Pancreas (tissue), 10 donors: ENCODE measurements around the gene STH. TPM values are rescaled to one million over a fixed set of nuclear protein-coding genes. Genes with fewer than 3 reads are reported as not detected.

Experiments
- ATAC-seq, 4 donors: fragments of 200-7000 bp; cut with Tn5 transposase; one replicate each; pipeline versions ENCODE4 v1.8.0 to v1.9.1; 2020; ENCODE audit warnings: mild to moderate bottlenecking in 4 of 4, moderate library complexity in 4 of 4
- DNase-seq, 6 donors: peaks; one replicate each; pipeline ENCODE4 v3.0.0-alpha.2; 2020
- FAIRE-seq: peaks from 2 replicates; lab custom pipeline; 2012; peaks lifted over from hg19 to GRCh38; lab: Jason Lieb, UNC
- H3K27ac ChIP-seq, 4 donors: fragments of 200-600 bp; sonication (generic); 1 replicate in 3 of 4; 2 replicates in 1 of 4; pipeline versions ENCODE4 v1.5.0 to v1.8.0; 2020
- H3K27me3 ChIP-seq, 4 donors: fragments of 200-600 bp; one replicate each; pipeline ENCODE4 v1.8.0; 2021
- H3K36me3 ChIP-seq, 3 donors: fragments of 200-600 bp; sonication (generic) in 1 of 3; one replicate each; pipeline versions ENCODE4 v1.5.0 to v1.8.0; 2020 to 2021
- H3K4me1 ChIP-seq, 3 donors: fragments of 200-600 bp; one replicate each; pipeline ENCODE4 v1.8.0; 2021
- H3K4me3 ChIP-seq, 4 donors: fragments of 200-600 bp; sonication (generic) in 2 of 4; one replicate each; pipeline versions ENCODE4 v1.5.0 to v1.8.0; 2020 to 2021
- H3K9me3 ChIP-seq, 4 donors: fragments of 200-600 bp; one replicate each; pipeline ENCODE4 v1.8.0; 2021
- CTCF ChIP-seq, 4 donors: fragments of 200-600 bp; sonication (generic) in 3 of 4; IDR thresholded peaks; one replicate each; pipeline versions ENCODE4 v1.5.0 to v1.8.0; 2021; ENCODE audit warnings: antibody characterized with exemption in 4 of 4
- WGBS, 2 donors: extraction: QIAGEN DNeasy Blood & Tissue Kit; methylation state at CpG; one replicate each; pipeline ENCODE4 v1.1.7; 2013; 5-methylcytosine and 5-hydroxymethylcytosine counted together
- intact Hi-C, 3 donors: fragments of 100-400 bp; cut with DNase I; formaldehyde crosslinking; loops; one replicate each; pipeline versions ENCODE4 v1.11.1 to v1.14.2; 2022
- polyA plus RNA-seq, 2 donors: library from polyadenylated mRNA; stranded (reverse); fragments of 200-250 nt; gene quantifications; one replicate each; pipeline ENCODE4 v1.2.3, GENCODE V29; 2013
- total RNA-seq, 6 donors: library from RNA; stranded (reverse); fragmentation: NEBNext Ultra II Directional in 4 of 6; extraction: Animal tissue kit (Norgen Biotek cat#: 25700) in 4 of 6; gene quantifications; one replicate each; pipeline versions ENCODE4 v1.2.1 to v1.2.4, GENCODE V29; 2021 to 2023
- donor health status: healthy with polysubstance abuse.
- donor health status: DM: no; HTN: no; CAD: no; lungs with moderate emphysema.
- donor health status: DM: no; HTN: no; CAD: no.
- donor health status: control.
- donor health status: control.
- donor health status: Bipolar disorder and iron deficiency.
- donor health status: DM: yes; HTN: yes; CAD: no.
- donor health status: DM: no; HTN: no; CAD: no.
- donor health status: DM: no; HTN: no; CAD: no.
- donor health status: DM: yes; HTN: yes; CAD: no.

The STH gene
- total and polyA plus RNA-seq, 8 donors, result not detected

GRCh38 chr17:46046957-46047356 is 47.9 kb downstream of the STH start:
- H3K27ac ChIP-seq, result peak overlapping the region in 2 of 4 donors; percentile 74 to 79

GRCh38 chr17:46047398-46047797 is 48.3 kb downstream of the STH start:
- ATAC-seq (no peak), DNase-seq (no peak), FAIRE-seq (no peak)
- intact Hi-C loops, result no loop called here
- no peak for TF ChIP-seq CTCF (IDR thresholded peaks at IDR 0.05)
- Histone ChIP-seq H3K9me3 (no peaks in the 10 kb centered on the region), H3K4me1 (peaks cover 43 to 66% (median 52%) of the 10 kb centered on the region in 3 donors), H3K36me3 (peaks cover 0 to 19% (median 9%) of the 10 kb centered on the region in 3 donors), H3K4me3 (no peak overlapping the region), H3K27ac (peak overlapping the region in 2 of 4 donors; percentile 74 to 79), H3K27me3 (no peaks in the 10 kb centered on the region)
- 97 to 99% methylated on average over 5 of the region's 5 CpGs for WGBS, 2 donors

More at GRCh38 chr17:46046957-46047356, 47.9 kb downstream of the STH start:
- Histone ChIP-seq H3K4me3 (no peak overlapping the region), H3K9me3 (no peaks in the 10 kb centered on the region), H3K27me3 (no peaks in the 10 kb centered on the region), H3K4me1 (peaks cover 43 to 66% (median 54%) of the 10 kb centered on the region in 3 donors), H3K36me3 (peaks cover 0 to 19% (median 9%) of the 10 kb centered on the region in 3 donors)
- no peak for TF ChIP-seq CTCF (IDR thresholded peaks at IDR 0.05)
- no peak for FAIRE-seq
- DNase-seq, result no peak
- 13 to 15% methylated on average over 1 of the region's 1 CpG for WGBS, 2 donors
- intact Hi-C loops, result no loop called here
- ATAC-seq, result peak in 2 of 4 donors; percentile 15 to 23

GRCh38 chr17:46047856-46048255 is 48.8 kb downstream of the STH start:
- 92 to 97% methylated on average over 8 of the region's 8 CpGs for WGBS, 2 donors
- no peak overlapping the region for H3K4me3 ChIP-seq
- TF ChIP-seq CTCF (IDR thresholded peaks at IDR 0.05), result no peak
- ATAC-seq (no peak), FAIRE-seq (no peak), DNase-seq (no peak)
- H3K4me1 ChIP-seq, result peaks cover 38 to 62% (median 51%) of the 10 kb centered on the region in 3 donors
- H3K27me3 ChIP-seq, result no peaks in the 10 kb centered on the region
- H3K9me3 ChIP-seq, result no peaks in the 10 kb centered on the region
- peak overlapping the region in 2 of 4 donors; percentile 74 to 79 for H3K27ac ChIP-seq
- peaks cover 0 to 19% (median 9%) of the 10 kb centered on the region in 3 donors for H3K36me3 ChIP-seq
- intact Hi-C loops, result no loop called here

Other genes with a start within 250 kb of the STH start
- gene CRHR1, start 214.9 kb upstream of the STH start, total RNA-seq, result under 1 TPM in 2 of 6 donors, not detected in 4; 0.13 to 0.31 TPM
- not detected for gene CRHR1, start 214.9 kb upstream of the STH start, polyA plus RNA-seq
- not detected for gene SPPL2C, start 154.4 kb upstream of the STH start, total RNA-seq
- gene SPPL2C, start 154.4 kb upstream of the STH start, polyA plus RNA-seq, result not detected
- 1 to 10 TPM; 1.1 to 2.8 (median 1.7) TPM for gene MAPT, start 104.7 kb upstream of the STH start, total RNA-seq
- gene MAPT, start 104.7 kb upstream of the STH start, polyA plus RNA-seq, result 1 to 10 TPM; 1.1 to 3.2 TPM
- gene KANSL1, start 194.2 kb downstream of the STH start, total RNA-seq, result 10 to 100 TPM; 35.3 to 86.6 (median 48.9) TPM
- 10 to 100 TPM; 24.6 to 30.3 TPM for gene KANSL1, start 194.2 kb downstream of the STH start, polyA plus RNA-seq